Measurements from ENCODE around the gene LGALS9. TPM values are rescaled to one million over a fixed set of nuclear protein-coding genes. Genes with fewer than 3 reads are reported as not detected.
A peak's percentile ranks its signal among the peaks of the same experiment; 100 is the strongest.
"Not testable (repeated sequence)": the region's sequence is repeated elsewhere in the genome, so short reads cannot be mapped to it uniquely, and the experiment has no call there.

Gene LGALS9
- total RNA-seq, 1 donor from 2014 or later = 4.6 TPM

DNA sequence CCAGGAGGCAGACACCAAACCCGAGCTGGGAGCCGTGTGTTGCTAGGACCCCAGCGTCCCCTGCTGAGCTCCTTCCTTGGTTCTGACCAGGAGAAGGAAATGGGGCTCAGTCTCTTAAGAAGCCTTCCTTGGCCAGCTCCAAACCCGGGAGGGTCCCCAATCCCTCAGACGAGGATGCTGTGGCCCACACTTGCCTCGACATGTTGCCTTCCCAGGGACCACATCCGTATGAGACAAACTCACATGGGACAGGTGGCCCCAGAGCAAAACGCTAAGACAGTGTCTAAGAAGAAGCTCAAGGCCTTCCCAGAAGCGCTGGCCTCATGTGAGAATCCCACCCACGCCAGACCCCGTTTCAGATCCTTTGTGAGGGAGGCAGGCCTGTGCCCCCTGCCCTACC, 19.8 kb downstream of the LGALS9 start:
- Mint-ChIP-seq H3K4me1 (no peaks in the 10 kb centered on the region), H3K9me3 (no peaks in the 10 kb centered on the region), H3K27ac (no peak overlapping the region), H3K4me3 (no peak overlapping the region), H3K36me3 (no peaks in the 10 kb centered on the region), H3K27me3 (ENCODE audit: low read depth) (peaks cover 9% of the 10 kb centered on the region)
- no peak for TF ChIP-seq CTCF (IDR thresholded peaks at IDR 0.05; ENCODE audit: unreplicated experiment)
- no peak for DNase-seq (ENCODE audit: low spot score in 2 of 2, unreplicated experiment in 2 of 2)

DNA sequence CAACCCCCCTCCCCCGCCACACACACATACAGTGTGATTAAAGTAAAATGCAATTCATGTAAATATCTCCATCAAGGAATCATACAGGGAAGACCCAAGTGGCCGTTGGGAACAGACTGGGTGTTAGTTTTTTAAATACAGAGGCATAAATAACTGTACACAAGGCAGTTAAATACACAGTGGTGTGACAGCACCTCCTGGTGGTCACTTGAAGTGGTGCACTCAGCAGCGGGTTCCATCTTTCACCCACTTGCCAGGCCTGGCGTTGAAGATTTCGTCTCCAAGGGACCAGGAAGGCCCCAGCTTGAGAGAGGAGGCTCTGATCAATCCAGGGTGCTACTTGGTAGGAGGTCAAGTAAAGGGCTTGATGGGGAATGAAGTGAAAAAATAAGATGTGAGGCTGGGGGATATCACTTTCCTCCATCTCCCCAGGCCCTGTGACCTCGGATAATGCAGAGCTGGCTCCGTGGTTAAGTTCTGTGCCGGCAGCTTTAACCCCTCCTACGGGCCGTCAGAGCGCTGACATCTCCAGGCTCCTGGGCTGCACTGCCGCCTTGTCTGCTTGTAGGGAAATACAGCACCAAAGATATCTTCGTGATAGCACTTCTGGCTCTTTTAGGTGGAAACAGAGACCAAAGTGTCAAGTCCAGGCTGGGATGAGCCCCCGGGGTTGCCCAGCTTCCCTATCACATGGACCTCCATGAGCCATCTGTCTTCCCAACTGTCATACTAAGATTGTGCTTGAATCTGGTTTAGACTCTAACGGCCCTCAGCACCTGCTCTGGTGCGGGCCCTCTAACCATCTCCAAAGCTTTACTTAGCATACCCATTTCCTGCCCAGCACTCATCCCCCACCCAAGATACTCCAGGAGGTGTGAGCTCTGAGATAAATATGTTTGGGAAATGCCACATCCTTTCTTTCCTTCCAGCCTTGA, 20.7 kb downstream of the LGALS9 start:
- H3K27ac Mint-ChIP-seq = no peak overlapping the region
- TF ChIP-seq CTCF (IDR thresholded peaks at IDR 0.05; ENCODE audit: unreplicated experiment) = peak; percentile 92
- H3K36me3 Mint-ChIP-seq = no peaks in the 10 kb centered on the region
- peaks cover 9% of the 10 kb centered on the region for H3K27me3 Mint-ChIP-seq (ENCODE audit: low read depth)
- no peaks in the 10 kb centered on the region for H3K9me3 Mint-ChIP-seq
- H3K4me1 Mint-ChIP-seq = no peaks in the 10 kb centered on the region
- H3K4me3 Mint-ChIP-seq = no peak overlapping the region
- peak in 1 of 2 experiments; percentile 65 for DNase-seq (ENCODE audit: low spot score in 2 of 2, unreplicated experiment in 2 of 2)

DNA sequence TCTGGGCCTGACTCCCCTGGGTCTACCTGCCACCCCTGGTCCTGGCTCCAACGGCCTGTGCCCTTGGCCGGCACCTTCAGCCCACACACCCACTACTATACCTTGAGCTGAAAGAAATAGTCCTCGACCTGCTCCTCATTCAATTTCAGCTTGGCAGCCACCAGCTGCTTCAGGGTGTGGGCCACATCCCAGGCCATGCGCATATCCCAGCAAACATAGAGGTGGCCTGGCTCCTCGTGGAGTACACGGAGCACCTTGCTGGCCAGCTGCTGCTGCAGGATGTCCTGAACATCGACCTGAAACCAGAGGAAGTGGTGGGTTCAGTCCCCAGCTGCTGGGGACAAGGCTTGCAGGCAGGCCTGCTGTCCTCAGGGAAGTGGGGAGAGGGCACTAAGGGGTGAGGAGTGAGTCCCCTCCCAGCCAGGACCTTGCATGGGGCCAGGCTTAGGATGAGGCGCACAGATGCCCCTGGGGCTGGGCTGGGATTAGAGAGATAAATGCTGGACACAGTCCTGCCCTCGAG, 22.5 kb downstream of the LGALS9 start:
- not testable (repeated sequence) for H3K27ac Mint-ChIP-seq; H3K9me3 Mint-ChIP-seq; DNase-seq (ENCODE audit: low spot score in 2 of 2, unreplicated experiment in 2 of 2); H3K4me3 Mint-ChIP-seq; H3K4me1 Mint-ChIP-seq; H3K36me3 Mint-ChIP-seq
- H3K27me3 Mint-ChIP-seq (ENCODE audit: low read depth) = peaks cover 12% of the 10 kb centered on the region

- Mint-ChIP-seq H3K36me3 (no peaks in the 10 kb centered on the region), H3K27ac (no peak overlapping the region)
Measured at GRCh38 chr17:27654136-27654535, 23.1 kb downstream of the LGALS9 start.

DNA sequence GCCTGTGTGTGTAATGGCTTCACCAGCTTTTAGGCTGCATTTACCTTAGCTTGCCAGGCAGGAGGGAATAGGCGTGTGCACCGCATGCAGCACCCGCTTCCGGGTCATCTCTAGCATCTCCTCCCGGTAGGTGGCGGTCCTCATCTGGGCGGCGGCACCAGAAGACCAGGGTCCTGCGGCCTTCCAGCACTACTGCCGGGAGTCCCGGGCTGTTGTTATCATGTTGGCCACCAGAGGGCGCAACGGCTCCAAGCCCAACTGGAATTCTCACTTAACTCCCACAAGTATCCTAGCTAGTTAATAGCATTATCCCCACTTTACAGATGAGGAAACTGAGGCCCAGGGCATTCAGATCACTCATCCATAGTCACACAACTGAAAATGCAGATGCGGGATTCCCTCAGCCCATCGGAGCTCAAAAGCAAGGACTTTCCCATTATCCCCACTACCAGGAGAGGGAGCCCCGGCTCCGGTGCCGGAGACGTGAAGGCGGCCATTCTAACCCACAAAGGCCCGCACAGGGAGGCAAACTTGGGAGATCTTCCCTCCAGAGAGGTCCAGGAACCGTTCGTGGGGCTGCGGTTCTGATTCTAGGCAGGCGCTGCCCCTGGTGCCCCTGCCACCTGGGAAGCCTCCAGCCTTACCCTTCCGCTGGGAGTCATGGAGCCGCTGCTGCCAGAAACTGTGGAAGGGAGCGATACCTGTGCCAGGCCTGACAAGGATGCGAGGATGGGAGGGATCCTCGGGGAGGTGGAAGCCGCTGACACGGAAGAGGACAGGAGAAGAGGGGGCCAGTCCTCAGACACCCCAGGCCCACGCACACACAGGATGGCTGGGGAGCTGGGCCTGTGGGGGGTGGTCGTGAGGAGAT, 23.9 kb downstream of the LGALS9 start:
- DNase-seq (ENCODE audit: low spot score in 2 of 2, unreplicated experiment in 2 of 2) = peak; percentile 55 to 74
- H3K27me3 Mint-ChIP-seq (ENCODE audit: low read depth) = peaks cover 12% of the 10 kb centered on the region
- H3K9me3 Mint-ChIP-seq = no peaks in the 10 kb centered on the region
- H3K27ac Mint-ChIP-seq = no peak overlapping the region
- no peak overlapping the region for H3K4me3 Mint-ChIP-seq
- TF ChIP-seq CTCF (IDR thresholded peaks at IDR 0.05; ENCODE audit: unreplicated experiment) = peak; percentile 94
- H3K4me1 Mint-ChIP-seq = no peaks in the 10 kb centered on the region
- H3K36me3 Mint-ChIP-seq = no peaks in the 10 kb centered on the region

More at GRCh38 chr17:27654136-27654535, 23.1 kb downstream of the LGALS9 start:
- TF ChIP-seq CTCF (IDR thresholded peaks at IDR 0.05; ENCODE audit: unreplicated experiment) = no peak
- Mint-ChIP-seq H3K4me1 (no peaks in the 10 kb centered on the region), H3K27me3 (ENCODE audit: low read depth) (peaks cover 12% of the 10 kb centered on the region), H3K4me3 (no peak overlapping the region), H3K9me3 (no peaks in the 10 kb centered on the region)
- no peak for DNase-seq (ENCODE audit: low spot score in 2 of 2, unreplicated experiment in 2 of 2)

- H3K36me3 Mint-ChIP-seq; H3K27ac Mint-ChIP-seq; H3K4me1 Mint-ChIP-seq; H3K4me3 Mint-ChIP-seq; H3K9me3 Mint-ChIP-seq; DNase-seq (ENCODE audit: low spot score in 2 of 2, unreplicated experiment in 2 of 2): not testable (repeated sequence)
- peaks cover 12% of the 10 kb centered on the region for H3K27me3 Mint-ChIP-seq (ENCODE audit: low read depth)
Measured at GRCh38 chr17:27655525-27656111, 24.6 kb downstream of the LGALS9 start.

DNA sequence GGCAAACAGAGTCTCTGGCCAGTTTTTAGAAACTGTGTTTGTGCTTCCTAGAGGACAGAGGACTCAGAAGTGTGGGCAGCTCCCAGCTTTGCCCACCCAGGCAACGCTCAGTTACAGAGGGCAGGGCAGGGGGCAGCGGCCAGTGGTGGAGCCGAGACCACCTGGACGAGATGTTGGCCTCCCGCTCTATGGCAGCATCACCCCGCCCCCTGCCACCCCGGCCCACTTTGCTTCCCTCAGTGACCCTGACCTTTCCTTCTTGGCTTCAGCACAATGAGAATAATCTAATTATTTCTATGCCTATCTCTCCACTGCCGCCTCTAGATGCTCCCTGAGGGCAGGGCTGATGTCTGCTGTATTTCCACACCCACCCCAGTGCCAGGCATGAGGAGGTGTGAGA, 25.6 kb downstream of the LGALS9 start:
- not testable (repeated sequence) for H3K36me3 Mint-ChIP-seq

More for the DNA sequence above, 25.6 kb downstream of the LGALS9 start:
- not testable (repeated sequence) for DNase-seq (ENCODE audit: low spot score in 2 of 2, unreplicated experiment in 2 of 2); H3K4me3 Mint-ChIP-seq; H3K9me3 Mint-ChIP-seq; H3K4me1 Mint-ChIP-seq; H3K27ac Mint-ChIP-seq
- peaks cover 13% of the 10 kb centered on the region for H3K27me3 Mint-ChIP-seq (ENCODE audit: low read depth)

Measured in mesothelial cell of epicardium (in vitro differentiated cells).